SK-MEL-5 (cell line): ENCODE data around the gene EMC6. TPM values are rescaled to one million over a fixed set of nuclear protein-coding genes. Genes with fewer than 3 reads are reported as not detected.

ENCODE experiments used
- DNase-seq: peaks from one replicate; pipeline ENCODE4 v3.0.0-alpha.2; 2016; ENCODE audit warnings: low read depth, low spot score
- in situ Hi-C: cut with HindIII; loops from 2 replicates; pipeline ENCODE4 v1.10.0; 2016; ENCODE audit warnings: low sequenced_read_pairs, high pct_unique_total_duplicates, low pct_unique_long_range_greater_than_20kb
- total RNA-seq: library from RNA; depleted of rRNA; stranded (reverse); fragments of >200 nt; shearing (Covaris generic); gene quantifications from 2 replicates; pipeline ENCODE4 v1.2.3, GENCODE V29; 2014

Gene EMC6
- total RNA-seq, 1 experiment from 2014 or later, result 23.3 TPM

- in situ Hi-C loops, result no loop called here
- DNase-seq, result no peak
Measured at GRCh38 chr17:3669548-3669947, 936 bp downstream of the EMC6 start.

GRCh38 chr17:3672571-3672970 is 4.0 kb downstream of the EMC6 start:
- in situ Hi-C loops, result no loop called here
- DNase-seq, result no peak

- in situ Hi-C loops, result no loop called here
- no peak for DNase-seq
Measured at GRCh38 chr17:3675886-3676285, 7.3 kb downstream of the EMC6 start.

GRCh38 chr17:3678095-3678820 is 9.6 kb downstream of the EMC6 start:
- DNase-seq, result no peak
- in situ Hi-C loops, result no loop called here

- in situ Hi-C loops, result no loop called here
- DNase-seq, result no peak
Measured at GRCh38 chr17:3678821-3679530, 10.4 kb downstream of the EMC6 start.

GRCh38 chr17:3679531-3680126 is 11.0 kb downstream of the EMC6 start:
- DNase-seq, result no peak
- in situ Hi-C loops, result no loop called here

- DNase-seq, result no peak
- in situ Hi-C loops, result no loop called here
Measured at GRCh38 chr17:3681057-3681456, 12.4 kb downstream of the EMC6 start.

- DNase-seq, result no peak
- in situ Hi-C loops, result no loop called here
Measured at GRCh38 chr17:3681565-3681964, 13.0 kb downstream of the EMC6 start.

GRCh38 chr17:3682033-3682432 is 13.4 kb downstream of the EMC6 start:
- in situ Hi-C loops, result no loop called here
- DNase-seq, result no peak

- in situ Hi-C loops, result no loop called here
- peak; percentile 66 for DNase-seq
Measured at GRCh38 chr17:3683054-3683511, 14.5 kb downstream of the EMC6 start.

- in situ Hi-C loops, result no loop called here
- no peak for DNase-seq
Measured at GRCh38 chr17:3685174-3685573, 16.6 kb downstream of the EMC6 start.

GRCh38 chr17:3688027-3688553 is 19.5 kb downstream of the EMC6 start:
- no peak for DNase-seq
- in situ Hi-C loops, result no loop called here

- DNase-seq, result no peak
- in situ Hi-C loops, result no loop called here
Measured at GRCh38 chr17:3688852-3689261, 20.2 kb downstream of the EMC6 start.

GRCh38 chr17:3689262-3690093 is 20.9 kb downstream of the EMC6 start:
- in situ Hi-C loops, result no loop called here
- no peak for DNase-seq

- in situ Hi-C loops, result no loop called here
Measured at GRCh38 chr17:3690094-3690715, 21.6 kb downstream of the EMC6 start.

GRCh38 chr17:3691617-3692067 is 23.0 kb downstream of the EMC6 start:
- in situ Hi-C loops, result no loop called here
- peak; percentile 19 for DNase-seq

More at GRCh38 chr17:3690094-3690715, 21.6 kb downstream of the EMC6 start:
- DNase-seq, result no peak

GRCh38 chr17:3692346-3692745 is 23.7 kb downstream of the EMC6 start:
- DNase-seq, result peak; percentile 18
- in situ Hi-C loops, result no loop called here
